Activated CD8-positive, alpha-beta memory T cell treated with anti-CD3 and anti-CD28 coated beads for 36 hours (primary cell): Measurements from ENCODE around the gene POLA2. TPM values are rescaled to one million over a fixed set of nuclear protein-coding genes. Genes with fewer than 3 reads are reported as not detected.

Experiments
- CTCF ChIA-PET: fragments of 350-600 bp; sonication (Branson Sonifier 250); formaldehyde crosslinking; loops from one replicate; lab custom pipeline; 2021; ENCODE audit warnings: antibody characterized with exemption; lab: Charles Lee
- POLR2A ChIA-PET: fragments of 350-600 bp; sonication (Branson Sonifier 250); formaldehyde crosslinking; loops from one replicate; lab custom pipeline; 2021; ENCODE audit warnings: antibody characterized with exemption; lab: Charles Lee
- total RNA-seq, 2 experiments: library from RNA; stranded (reverse); gene quantifications; one replicate each; pipeline ENCODE4 v1.2.3, GENCODE V29; 2021

POLA2 gene, protein sequence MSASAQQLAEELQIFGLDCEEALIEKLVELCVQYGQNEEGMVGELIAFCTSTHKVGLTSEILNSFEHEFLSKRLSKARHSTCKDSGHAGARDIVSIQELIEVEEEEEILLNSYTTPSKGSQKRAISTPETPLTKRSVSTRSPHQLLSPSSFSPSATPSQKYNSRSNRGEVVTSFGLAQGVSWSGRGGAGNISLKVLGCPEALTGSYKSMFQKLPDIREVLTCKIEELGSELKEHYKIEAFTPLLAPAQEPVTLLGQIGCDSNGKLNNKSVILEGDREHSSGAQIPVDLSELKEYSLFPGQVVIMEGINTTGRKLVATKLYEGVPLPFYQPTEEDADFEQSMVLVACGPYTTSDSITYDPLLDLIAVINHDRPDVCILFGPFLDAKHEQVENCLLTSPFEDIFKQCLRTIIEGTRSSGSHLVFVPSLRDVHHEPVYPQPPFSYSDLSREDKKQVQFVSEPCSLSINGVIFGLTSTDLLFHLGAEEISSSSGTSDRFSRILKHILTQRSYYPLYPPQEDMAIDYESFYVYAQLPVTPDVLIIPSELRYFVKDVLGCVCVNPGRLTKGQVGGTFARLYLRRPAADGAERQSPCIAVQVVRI
- 10 to 100 TPM; 73.8 to 80.7 TPM for total RNA-seq

DNA sequence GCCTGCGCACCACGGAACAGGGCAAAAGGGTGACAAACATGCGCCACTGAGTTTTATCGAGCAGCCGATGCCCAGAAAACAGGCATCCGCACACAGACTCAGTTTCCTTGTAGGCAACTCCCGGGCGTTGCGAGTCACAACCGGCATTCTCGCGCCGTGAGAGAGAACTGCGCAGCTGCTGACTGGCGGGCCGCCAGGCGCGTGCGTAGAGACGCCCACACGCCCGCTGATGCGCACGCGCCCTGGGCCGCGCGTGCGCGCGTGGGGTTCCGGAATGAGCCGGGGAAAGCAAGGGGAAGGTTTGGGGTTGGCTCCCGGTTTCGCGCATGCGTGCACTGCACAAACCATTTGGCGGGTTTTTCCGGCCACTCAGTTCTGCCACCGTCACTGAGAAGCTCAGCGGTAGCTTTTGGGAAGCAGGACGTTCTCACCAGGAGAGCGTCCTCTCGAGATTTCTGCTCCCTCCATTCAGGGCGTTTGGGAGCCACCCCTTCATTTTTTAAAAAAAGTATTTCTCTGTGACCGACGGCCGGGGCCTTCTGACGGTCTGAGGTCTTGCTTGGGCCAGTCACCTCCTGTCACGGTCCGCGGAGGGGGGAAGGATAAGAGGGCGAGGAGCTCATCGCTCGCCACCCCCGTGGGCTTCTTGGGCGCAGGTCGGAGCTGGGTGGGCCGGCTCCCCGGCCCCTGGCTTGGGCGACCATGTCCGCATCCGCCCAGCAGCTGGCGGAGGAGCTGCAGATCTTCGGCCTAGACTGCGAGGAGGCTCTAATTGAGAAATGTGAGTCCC lies at the start of gene POLA2:
TSS of gene POLA2 (plus strand) at position 372 of the 790 bp plus-strand sequence. CDS start at position 703, 331 bp downstream.
- ChIA-PET POLR2A (interaction anchor here (0.5 to 2.0 kb wide), 23 partner anchors 12 to 552 kb away, joined by 3 to 12 read pairs (median 4); partner anchors contain the start of genes CDC42EP2, DPF2 and MALAT1), CTCF (interaction anchor here (0.7 to 2.2 kb wide), 6 partner anchors 11 to 140 kb away, joined by 3 to 11 read pairs (median 3); partner anchors contain the start of genes CDC42EP2, FAU and MRPL49)

GRCh38 chr11:65212226-65212801 lies 49.4 kb upstream of the POLA2 start:
- ChIA-PET CTCF (interaction anchor here (1.3 kb wide), 1 partner anchor 13 kb away, joined by 3 read pairs; no protein-coding TSS in a partner anchor), POLR2A (no interaction called here)

DNA sequence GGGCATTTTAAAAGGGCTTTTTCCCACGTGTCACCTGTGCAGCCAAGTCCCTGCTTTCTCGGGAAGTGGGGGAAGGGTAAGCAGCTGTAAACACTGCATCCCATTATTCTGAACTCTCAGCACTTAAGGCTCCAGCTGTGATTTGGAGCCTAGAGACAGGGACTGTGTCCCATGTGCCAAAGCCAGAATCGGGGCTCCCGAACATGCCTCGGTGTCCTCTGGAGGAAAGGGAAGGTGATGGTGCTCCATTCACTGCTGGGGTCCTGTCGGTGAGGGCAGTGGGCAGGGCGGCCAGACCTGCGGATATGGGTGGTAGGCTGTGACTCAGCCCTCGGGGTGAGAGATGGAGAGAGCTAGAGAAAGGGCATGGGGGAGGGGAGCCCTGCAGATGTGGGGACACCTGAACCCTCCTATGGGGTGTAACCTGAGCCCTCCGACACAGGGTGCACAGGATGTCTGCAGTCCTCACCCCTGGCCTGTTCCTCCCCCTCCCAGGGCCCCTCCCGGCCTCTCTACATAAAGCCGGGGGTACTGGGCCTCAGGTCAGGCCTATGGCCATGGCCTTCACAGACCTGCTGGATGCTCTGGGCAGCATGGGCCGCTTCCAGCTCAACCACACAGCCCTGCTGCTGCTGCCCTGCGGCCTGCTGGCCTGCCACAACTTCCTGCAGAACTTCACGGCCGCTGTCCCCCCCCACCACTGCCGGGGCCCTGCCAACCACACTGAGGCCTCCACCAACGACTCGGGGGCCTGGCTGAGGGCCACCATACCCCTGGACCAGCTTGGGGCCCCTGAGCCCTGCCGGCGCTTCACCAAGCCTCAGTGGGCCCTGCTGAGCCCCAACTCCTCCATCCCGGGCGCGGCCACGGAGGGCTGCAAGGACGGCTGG lies 48.2 kb upstream of the POLA2 start:
- CTCF ChIA-PET: interaction anchor here (0.9 kb wide), 1 partner anchor 12 kb away, joined by 3 read pairs; no protein-coding TSS in a partner anchor
- POLR2A ChIA-PET: no interaction called here

DNA sequence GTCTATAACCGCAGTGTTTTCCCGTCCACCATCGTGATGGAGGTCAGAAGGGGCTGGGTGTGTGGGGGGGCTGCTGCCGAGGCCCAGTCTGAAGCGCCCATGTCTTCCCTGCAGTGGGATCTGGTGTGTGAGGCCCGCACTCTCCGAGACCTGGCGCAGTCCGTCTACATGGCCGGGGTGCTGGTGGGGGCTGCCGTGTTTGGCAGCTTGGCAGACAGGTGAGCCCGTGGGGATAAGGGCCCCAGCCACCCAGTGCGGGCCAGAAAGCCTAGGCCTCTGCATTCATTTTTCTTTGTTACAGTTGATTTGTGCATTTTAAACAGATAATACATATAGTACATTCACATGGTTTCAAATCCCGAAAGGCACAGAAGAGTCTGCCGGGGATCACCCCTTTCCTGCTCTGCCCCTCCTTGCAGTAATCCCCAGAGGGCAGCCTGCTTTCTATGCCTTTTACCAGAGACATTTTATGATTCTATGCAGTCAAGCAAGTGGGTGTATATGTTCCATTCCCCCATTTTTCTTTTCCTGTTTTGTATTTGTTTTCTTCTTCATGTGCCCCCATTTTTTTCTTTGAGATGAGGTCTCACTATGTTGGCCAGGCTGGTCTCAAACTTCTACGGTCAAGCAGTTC lies 47.4 kb upstream of the POLA2 start:
- ChIA-PET POLR2A (interaction anchor here (0.6 kb wide), 2 partner anchors 11 to 63 kb away, joined by 3 to 4 read pairs; no protein-coding TSS in a partner anchor), CTCF (no interaction called here)

DNA sequence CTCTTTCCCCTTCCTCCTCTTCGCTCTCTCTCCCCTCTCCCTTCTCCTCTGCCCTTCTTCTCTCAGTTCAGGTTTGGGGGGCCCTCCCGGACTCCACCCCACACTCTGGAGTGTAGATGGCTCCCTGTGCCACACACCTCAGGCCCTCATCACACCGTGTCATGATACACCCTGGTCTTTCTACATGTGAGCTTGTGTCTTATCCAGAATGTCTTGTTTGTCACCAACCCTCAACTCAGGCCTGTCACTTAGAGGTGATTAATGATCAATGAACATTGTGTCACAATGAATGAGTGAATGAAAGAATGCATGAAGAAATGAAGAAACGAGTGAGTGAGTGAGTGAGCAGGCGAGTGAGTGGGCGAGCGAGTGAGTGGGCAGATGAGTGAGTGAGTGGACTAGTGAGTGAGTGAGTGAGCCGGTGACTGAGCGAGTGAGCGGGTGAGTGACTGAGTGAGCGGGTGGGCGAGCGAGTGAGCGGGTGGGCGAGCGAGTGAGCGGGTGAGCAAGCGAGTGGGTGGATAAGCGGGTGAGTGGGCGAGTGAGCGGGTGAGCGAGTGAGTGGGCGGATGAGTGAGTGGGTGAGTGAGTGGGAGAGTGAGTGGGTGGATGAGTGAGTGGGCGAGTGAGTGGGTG lies 46.2 kb upstream of the POLA2 start:
- ChIA-PET CTCF (no interaction called here), POLR2A (no interaction called here)

DNA sequence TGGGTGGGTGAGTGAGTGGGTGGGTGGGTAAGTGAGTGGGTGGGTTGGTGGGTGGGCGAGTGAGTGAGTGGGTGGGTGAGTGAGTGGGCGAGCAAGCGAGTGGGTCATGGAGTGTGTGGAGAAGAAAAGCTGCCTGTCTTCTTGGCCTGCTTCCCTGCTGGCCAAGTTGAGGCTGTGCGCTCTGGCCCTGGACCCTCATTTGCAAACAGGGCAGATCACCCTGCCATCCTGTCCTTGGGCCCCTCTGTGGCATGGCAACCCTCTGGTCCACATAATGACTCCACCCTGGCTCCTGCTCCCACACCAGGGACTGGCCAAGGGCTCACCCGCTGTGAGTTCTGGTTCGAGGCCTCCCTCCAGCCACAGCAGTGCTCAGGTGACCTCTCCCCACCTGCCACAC lies 44.9 kb upstream of the POLA2 start:
- CTCF ChIA-PET: no interaction called here
- POLR2A ChIA-PET: no interaction called here

DNA sequence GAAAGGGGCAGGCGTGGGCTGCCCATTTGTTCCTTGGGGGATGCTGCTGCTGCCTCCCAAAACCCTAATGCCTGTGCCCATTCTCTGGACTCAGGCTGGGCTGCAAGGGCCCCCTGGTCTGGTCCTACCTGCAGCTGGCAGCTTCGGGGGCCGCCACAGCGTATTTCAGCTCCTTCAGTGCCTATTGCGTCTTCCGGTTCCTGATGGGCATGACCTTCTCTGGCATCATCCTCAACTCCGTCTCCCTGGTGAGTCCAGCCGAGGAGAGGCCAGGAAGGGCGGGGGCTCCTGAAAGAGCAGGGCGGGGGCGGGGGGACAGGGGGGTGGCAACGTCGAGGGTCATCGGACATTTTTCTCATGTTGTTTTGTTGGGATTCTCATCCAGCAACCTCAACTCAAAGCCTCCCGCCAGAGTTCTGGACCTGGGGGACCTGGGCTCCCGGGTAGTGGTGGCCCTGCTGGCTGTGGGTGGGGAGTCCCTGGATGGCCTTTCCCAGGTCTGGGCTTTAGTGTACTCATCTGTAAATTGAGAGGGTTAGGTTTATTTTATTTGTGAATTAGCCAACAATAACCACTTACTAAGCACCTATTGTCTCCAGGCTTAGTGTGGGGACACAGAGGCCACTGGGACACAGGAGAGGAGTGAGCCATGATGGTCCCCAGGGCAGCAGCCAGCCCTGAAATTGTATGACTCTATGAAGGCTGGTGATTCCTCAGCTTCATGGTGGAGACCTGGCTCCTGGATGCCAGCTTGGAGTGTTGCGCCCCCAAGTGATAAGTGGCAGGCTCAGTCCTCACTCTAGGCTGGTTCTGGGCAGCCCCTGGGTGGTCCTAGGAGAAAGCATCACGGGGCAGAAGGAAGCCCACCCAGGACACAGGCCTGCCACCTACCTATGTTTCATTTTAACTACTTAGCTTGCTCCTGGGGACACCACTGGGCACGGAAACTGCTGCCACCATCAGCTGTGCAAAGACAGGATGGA lies 44.0 kb upstream of the POLA2 start:
- ChIA-PET CTCF (interaction anchor here (0.6 to 1.2 kb wide), 2 partner anchors 37 to 98 kb away, joined by 3 read pairs; no protein-coding TSS in a partner anchor), POLR2A (no interaction called here)

DNA sequence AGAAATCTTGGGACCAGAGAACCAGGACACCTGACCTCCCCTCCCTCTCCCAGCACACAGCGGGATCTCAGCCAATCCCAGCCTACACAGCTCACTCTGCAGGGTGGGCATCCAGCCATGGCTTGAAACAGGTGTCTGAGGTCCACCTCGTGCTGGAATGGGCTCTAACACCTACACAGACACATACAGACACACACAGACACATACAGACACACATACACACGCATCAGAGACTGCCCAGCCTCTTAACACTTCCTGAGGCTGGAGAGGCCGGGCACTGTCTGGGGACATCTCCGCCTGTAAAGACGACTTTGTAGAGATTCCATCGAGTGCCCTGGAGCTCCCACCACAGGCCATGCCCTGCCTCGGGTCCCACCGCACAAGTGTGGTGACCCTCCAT lies 43.3 kb upstream of the POLA2 start:
- CTCF ChIA-PET: interaction anchor here (0.6 to 1.2 kb wide), 3 partner anchors 36 to 475 kb away, joined by 3 to 7 read pairs (median 3); no protein-coding TSS in a partner anchor
- POLR2A ChIA-PET: no interaction called here

DNA sequence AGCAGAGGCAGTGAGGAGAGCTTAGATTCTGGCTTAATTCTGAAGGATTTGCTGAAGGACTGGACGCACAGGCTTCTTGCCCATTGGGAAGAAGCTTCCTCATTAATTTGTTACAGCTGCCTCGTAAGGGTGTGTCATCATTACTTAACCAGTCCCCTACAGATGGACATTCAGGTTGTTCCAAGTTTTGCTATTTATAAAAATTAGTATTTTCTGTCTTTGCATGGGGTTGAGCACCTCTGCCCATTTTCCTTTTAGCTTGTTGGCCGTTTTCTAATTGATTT lies 41.9 kb upstream of the POLA2 start:
- CTCF ChIA-PET: interaction anchor here (0.6 to 3.6 kb wide), 2 partner anchors 15 to 73 kb away, joined by 5 to 15 read pairs; no protein-coding TSS in a partner anchor
- POLR2A ChIA-PET: no interaction called here

GRCh38 chr11:65221026-65221425 lies 40.7 kb upstream of the POLA2 start:
- ChIA-PET POLR2A (no interaction called here), CTCF (interaction anchor here (1.1 to 3.6 kb wide), 2 partner anchors 16 to 288 kb away, joined by 3 to 15 read pairs; no protein-coding TSS in a partner anchor)

DNA sequence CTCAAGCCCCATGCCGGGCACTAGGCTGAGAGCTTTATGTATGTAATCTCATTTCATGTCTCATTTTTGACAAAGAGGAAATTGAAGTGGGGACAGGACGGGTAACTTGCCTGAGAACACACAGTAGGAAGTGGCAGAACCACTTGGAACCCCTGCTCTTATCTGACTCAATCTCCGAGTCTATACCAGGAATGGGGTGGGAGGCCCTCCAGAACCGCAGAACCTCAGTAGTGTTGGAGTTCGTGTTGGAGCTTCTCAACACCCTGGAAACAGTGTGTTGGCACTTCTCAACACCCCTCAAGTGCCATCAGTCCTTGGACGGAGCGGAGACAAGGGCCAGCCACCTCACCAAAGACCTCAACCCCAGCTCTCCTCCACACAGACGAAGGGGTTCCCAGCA lies 38.8 kb upstream of the POLA2 start:
- POLR2A ChIA-PET: no interaction called here
- CTCF ChIA-PET: interaction anchor here (1.1 to 3.6 kb wide), 2 partner anchors 18 to 108 kb away, joined by 3 to 15 read pairs; no protein-coding TSS in a partner anchor

- POLR2A ChIA-PET: interaction anchor here (0.5 to 1.1 kb wide), 3 partner anchors 10 to 131 kb away, joined by 3 to 7 read pairs (median 3); partner anchors contain the start of gene POLA2
Observed at GRCh38 chr11:65224930-65225278, 36.9 kb upstream of the POLA2 start.

DNA sequence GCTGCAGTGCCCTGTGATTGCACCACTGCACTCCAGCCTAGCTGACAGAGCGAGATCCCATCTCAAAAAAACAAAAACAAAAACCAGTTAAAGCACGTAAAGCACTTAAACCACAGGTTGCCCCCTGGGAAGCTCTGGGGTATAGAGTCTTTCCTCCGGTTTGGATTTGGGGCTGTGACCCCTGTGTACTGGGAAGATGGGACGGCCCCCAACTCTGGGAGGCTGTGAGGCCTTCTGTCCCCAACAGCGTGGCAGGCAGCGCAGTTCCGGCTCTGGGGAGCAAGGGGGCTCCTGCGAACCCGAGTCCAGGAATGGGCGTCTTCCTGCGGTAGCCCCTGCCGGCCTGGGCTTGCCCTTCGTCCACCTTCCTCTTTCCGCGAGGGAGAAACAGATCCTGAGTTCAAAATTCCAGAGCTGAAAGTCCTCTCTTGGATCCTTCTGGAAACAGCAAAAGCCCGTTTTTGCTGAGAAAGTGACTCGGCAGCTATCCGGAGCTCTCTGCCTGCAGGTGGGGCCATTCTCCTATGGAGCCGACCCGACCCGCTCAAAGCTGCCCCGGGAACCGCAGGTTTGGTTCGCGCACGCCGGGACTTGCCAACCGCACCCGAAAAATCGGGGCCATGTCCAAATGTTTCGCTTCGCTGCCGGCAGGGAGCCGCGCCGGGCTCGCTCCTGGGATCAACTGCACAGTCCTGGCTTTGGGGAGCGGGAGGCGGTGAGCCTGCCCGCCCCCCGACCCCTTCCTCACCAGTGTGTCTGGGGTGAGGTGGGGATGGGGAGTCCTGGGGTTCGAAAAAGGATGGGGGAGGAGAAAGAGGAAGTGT lies 36.3 kb upstream of the POLA2 start:
- ChIA-PET CTCF (interaction anchor here (0.5 to 2.2 kb wide), 16 partner anchors 12 to 274 kb away, joined by 3 to 18 read pairs (median 5); partner anchors contain the start of gene CDC42EP2), POLR2A (interaction anchor here (0.5 to 1.1 kb wide), 3 partner anchors 11 to 130 kb away, joined by 3 to 7 read pairs (median 3); partner anchors contain the start of gene POLA2)

More at GRCh38 chr11:65224930-65225278, 36.9 kb upstream of the POLA2 start:
- CTCF ChIA-PET: interaction anchor here (0.5 to 2.2 kb wide), 15 partner anchors 11 to 274 kb away, joined by 3 to 18 read pairs (median 5); partner anchors contain the start of gene CDC42EP2

GRCh38 chr11:65226103-65226442 lies 35.7 kb upstream of the POLA2 start:
- ChIA-PET POLR2A (no interaction called here), CTCF (interaction anchor here (1.2 to 2.2 kb wide), 10 partner anchors 13 to 114 kb away, joined by 3 to 18 read pairs (median 6); partner anchors contain the start of gene CDC42EP2)

GRCh38 chr11:65227879-65228278 lies 33.9 kb upstream of the POLA2 start:
- ChIA-PET POLR2A (no interaction called here), CTCF (interaction anchor here (0.5 to 1.0 kb wide), 3 partner anchors 87 to 103 kb away, joined by 3 read pairs; no protein-coding TSS in a partner anchor)
